ENCODE data around the gene NEXN.

NEXN gene

DNA sequence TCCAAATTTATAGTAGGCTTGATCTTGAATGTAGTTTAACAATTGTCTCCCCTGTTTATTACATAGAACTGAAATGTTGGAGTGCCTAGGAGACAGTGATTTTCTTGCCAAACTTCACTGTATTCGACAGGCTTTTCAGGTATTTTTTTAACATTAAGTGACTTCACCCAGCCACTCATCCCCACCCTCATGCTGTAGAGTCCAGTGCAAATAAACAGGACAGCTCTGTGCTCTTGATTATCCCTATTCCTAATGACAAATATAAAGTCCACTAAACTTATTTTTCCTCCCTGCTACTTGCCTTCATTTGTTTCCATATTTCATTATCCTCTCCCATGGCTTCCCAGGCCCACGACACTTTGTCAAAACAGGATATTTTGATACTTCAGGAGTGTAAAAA is 29.2 kb upstream of the NEXN start:
- TF ChIP-seq, protein P1, sequence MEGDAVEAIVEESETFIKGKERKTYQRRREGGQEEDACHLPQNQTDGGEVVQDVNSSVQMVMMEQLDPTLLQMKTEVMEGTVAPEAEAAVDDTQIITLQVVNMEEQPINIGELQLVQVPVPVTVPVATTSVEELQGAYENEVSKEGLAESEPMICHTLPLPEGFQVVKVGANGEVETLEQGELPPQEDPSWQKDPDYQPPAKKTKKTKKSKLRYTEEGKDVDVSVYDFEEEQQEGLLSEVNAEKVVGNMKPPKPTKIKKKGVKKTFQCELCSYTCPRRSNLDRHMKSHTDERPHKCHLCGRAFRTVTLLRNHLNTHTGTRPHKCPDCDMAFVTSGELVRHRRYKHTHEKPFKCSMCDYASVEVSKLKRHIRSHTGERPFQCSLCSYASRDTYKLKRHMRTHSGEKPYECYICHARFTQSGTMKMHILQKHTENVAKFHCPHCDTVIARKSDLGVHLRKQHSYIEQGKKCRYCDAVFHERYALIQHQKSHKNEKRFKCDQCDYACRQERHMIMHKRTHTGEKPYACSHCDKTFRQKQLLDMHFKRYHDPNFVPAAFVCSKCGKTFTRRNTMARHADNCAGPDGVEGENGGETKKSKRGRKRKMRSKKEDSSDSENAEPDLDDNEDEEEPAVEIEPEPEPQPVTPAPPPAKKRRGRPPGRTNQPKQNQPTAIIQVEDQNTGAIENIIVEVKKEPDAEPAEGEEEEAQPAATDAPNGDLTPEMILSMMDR (IDR thresholded peaks at IDR 0.05) = no peak

DNA sequence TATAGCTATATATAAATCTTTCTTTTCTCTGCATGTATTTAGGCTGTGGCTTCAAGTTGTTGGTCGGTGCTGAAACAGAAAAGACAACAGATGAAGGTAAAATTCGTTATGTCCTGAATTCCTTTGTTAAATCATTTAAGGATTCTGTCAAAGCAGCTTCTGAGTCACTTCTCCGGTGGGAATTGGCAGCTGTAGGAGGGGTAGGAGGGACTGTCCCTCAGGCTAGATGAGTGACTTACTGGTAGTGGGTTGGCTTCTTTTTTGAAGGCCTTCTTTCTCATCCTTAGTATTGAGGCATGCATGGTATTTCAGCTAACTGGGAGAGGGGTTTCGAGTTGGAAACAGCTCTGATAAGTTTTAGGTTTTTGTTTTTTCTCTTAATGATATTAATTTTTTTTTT is 22.1 kb upstream of the NEXN start:
- TF ChIP-seq, protein P1 (IDR thresholded peaks at IDR 0.05) = no peak

DNA sequence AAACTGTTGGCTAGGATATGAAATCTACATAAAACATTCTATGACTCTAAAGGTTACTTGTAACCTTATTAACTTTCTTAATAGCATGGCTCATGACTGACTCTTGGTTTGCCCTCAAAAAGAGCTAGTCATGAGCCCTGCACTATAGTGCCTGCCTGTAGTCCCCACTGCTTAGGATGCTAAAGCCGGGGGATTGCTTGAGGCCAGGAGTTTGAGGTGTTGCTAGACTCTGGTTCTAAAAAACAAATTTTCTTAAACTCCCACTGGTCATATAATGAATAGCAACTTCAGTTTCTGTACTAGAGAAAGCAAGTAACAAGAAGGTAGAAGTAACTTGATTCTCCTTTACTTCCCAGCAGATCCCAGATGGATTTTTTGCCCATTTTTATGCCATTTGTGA is 15.8 kb upstream of the NEXN start:
- TF ChIP-seq, protein P1 (IDR thresholded peaks at IDR 0.05) = no peak

DNA sequence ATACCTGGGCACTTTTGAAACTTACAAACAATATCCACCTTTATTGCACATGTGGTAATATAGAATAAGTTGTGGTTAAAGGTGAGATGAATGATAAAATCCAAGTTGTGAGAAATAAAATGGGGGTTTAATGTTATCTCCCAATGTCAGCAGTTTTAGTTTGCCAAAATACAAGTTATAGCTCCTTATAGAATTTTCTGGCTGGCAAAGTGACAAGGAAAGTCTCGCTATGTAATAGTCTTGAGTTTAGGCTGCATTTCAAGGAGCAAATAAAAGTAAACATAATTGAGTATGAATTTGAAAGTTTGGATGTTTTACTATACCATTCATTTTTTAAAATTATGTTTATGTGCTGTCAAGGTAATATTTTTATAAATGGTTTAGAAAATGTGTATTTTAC is 15.0 kb upstream of the NEXN start:
- TF ChIP-seq, protein P1 (IDR thresholded peaks at IDR 0.05) = no peak

DNA sequence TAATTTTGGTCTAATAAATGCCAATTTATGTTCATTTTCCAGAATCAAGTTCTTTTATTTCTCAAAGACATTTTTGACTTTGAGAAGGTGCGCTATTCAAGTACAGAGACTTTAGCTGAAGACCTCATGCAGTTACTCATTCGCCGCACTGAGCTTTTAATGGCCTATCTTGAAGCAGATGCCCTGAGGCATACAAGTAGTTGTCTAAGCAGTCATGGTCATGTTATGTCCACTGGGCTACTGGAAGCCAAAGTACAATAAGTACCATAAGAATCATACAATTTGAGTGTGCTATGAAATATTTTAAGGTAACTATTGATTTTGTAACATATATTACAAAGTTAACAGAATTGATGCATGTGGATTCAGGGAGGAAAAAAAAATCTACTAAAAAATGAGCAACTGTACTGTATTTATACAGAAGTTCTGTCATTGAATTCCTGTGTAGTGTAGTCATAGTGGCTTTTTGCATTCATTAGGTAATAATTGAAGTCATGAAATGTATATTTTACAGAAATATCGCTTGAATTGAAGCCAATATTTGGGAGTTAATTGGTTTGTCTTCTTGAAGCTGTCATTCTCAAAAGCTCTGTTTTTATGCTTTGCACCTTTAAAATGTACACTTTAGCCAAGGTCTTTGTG is 13.5 kb upstream of the NEXN start:
- TF ChIP-seq, protein P1 (IDR thresholded peaks at IDR 0.05) = no peak

DNA sequence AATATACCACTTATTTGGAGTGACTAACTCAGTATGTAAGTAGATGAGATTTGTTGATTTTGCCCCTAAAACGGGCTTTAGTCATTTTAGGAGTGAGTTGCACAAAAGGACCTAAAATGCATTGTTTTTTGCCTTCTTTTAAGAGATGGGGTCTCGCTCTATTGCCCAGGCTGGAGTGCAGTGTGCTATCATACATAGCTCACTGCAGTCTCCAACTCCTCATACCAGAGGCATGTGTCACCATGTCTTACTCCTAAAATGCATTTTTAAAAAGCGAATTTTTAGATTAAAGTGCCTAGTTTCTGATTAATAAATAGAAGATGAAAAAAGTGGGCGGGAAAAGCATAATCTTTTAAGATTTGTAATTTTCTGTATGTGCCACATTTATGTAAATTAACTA is 11.5 kb upstream of the NEXN start:
- TF ChIP-seq, protein P1 (IDR thresholded peaks at IDR 0.05) = no peak

DNA sequence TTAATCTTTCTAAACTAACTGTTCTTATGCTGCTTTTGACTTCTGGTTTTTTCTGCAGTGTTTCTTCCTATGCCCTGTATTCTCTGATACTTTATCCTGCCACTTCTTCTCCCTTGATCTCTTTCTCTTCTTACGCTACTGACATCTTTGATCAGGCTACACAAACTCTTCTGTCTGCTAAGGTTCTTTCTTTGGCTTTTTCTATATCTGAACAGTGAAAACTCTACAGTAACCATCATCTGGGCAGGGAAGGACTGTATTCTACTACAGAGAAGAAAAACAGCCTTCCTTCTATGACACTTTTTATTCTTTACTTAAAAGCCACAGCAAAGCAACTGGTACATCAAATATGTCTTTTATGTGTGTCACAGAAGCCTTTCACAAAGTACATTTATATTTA is 7.4 kb upstream of the NEXN start:
- TF ChIP-seq, protein P1 (IDR thresholded peaks at IDR 0.05) = no peak

DNA sequence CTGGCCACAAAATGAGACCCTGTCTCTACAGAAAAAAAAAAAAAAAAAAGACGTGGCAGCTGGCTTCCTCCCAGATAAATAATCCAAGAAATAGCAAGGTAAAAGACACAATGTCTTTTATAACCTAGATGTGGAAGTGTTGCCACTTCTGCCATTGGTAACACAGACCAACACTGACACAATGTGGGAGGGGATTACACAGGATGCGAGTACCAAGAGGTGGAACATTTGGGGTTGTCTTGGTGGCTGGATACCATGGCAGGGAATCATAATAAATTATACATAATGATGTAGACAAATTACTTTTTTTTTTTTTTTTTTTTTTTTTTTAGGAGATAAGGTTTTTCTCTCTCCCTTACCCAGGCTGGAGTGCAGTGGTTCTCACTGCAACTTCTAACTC is 6.0 kb upstream of the NEXN start:
- TF ChIP-seq, protein P1 (IDR thresholded peaks at IDR 0.05) = no peak

Data from LNCAP (cell line).